ENCODE results near the gene FOXS1. TPM values are rescaled to one million over a fixed set of nuclear protein-coding genes. Genes with fewer than 3 reads are reported as not detected.

The FOXS1 gene
- total and polyA plus RNA-seq, 10 of the 15 experiments (the other 5 are each of a cell fraction or from before 2014, with no cell fraction given) = not detected

DNA sequence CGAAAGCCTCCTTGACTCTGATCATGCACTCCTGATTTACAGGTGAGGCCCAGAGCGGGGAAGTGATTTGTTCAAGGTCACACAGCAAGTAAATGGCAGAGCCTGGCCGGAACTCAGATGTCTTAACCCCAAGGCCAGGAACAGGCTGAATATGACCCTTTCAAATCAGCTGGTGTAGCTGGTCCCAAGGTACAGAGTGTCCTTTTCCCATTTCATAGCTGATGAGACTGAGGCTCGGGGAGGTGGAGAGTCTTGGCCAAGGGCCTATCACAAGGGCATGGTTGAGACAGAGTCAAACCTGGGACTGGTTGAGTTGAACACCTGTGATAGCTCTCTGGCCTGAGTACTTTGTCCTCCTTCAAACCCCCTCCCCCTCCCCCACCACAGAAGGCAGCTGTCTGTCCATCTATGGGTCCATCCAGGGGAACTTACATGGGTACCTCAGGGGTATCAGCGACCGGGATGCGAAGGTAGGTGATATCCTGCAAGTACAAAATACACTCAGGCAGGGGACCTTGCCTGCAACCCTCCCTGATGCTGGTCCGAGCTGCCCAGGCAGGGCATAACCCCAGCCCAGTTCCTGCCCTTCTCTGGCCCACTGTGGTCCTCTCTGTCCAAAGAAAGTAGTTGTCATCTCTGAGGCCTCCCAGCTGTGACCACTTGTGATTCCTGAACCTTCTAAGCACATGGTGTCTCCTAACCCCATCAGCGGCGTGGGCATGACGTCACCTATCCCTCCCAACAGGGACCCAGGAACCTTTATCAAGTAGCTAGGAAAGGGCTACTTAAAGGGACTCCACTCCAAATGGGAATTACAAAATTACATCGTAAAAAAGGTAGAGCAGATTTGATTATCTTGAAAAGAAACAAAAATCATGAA is 19.4 kb upstream of the FOXS1 start:
- DNase-seq (ENCODE audit: low read depth, low spot score) (no peak), ATAC-seq (no peak), FAIRE-seq (no peak)
- Histone ChIP-seq H3K9ac (ENCODE audit: control insufficient read depth, insufficient read depth, low read length) (no peak overlapping the region), H3K4me2 (ENCODE audit: control insufficient read depth, insufficient read depth) (no peak overlapping the region), H3K4me1 (ENCODE audit: control insufficient read depth, insufficient read depth, low read length) (peaks cover 10% of the 10 kb centered on the region), H3K27me3 (replicated peaks in 1 of 2; ENCODE audit: control insufficient read depth in 2 of 2, insufficient read depth in 2 of 2, low read length in 1 of 2) (peaks cover 6 to 15% of the 10 kb centered on the region in 2 experiments; a peak in 3 of 4 replicates), H3K79me2 (ENCODE audit: control insufficient read depth, insufficient read depth, low read length) (no peaks in the 10 kb centered on the region), H3K4me3 (no peak overlapping the region), H3K9me3 (replicated peaks; ENCODE audit: control insufficient read depth, insufficient read depth, low read length) (no peaks in the 10 kb centered on the region), H2AFZ (ENCODE audit: control insufficient read depth, low read depth, low read length) (no peak overlapping the region), H4K20me1 (ENCODE audit: control insufficient read depth, insufficient read depth) (no peaks in the 10 kb centered on the region), H3K36me3 (ENCODE audit: control insufficient read depth in 2 of 2, insufficient read depth in 2 of 2, low read length in 1 of 2) (no peaks in the 10 kb centered on the region), H3K27ac (ENCODE audit: control insufficient read depth, insufficient read depth) (no peak overlapping the region)
- in situ Hi-C loops (cut with MboI) (no loop called here), intact Hi-C loops (cut with micrococcal nuclease; ENCODE audit: unreplicated experiment) (no loop called here)
- TF ChIP-seq SMAD1 (IDR thresholded peaks at IDR 0.05; ENCODE audit: low read depth, partially characterized antibody) (no peak), CBX3 (IDR thresholded peaks at IDR 0.05; ENCODE audit: borderline replicate concordance, low read depth) (no peak), SP1 (IDR thresholded peaks at IDR 0.05; ENCODE audit: low read depth, low read length) (no peak), BACH1 (IDR thresholded peaks at IDR 0.05; ENCODE audit: borderline replicate concordance) (no peak), SREBF1 (IDR thresholded peaks at IDR 0.05; ENCODE audit: low read length) (no peak)
- 47% methylated on average over 12 of the region's 12 CpGs for WGBS (ENCODE audit: insufficient coverage, insufficient replicate concordance, low lambda C conversion rate, missing lambda C conversion rate)
- POLR2A ChIA-PET = interaction anchor here (0.6 kb wide), 2 partner anchors 59 to 76 kb away, joined by 5 to 7 read pairs; no protein-coding TSS in a partner anchor
- SMC1A ChIA-PET (ENCODE audit: uncharacterized antibody, unreplicated experiment) = interaction anchor here (0.7 to 1.7 kb wide), 2 partner anchors 10 to 87 kb away, joined by 4 to 7 read pairs; partner anchors contain the start of gene PDRG1
- BruUV-seq (replicated peaks) = no TSS peak
- RAD21 ChIA-PET (ENCODE audit: unreplicated experiment) = no interaction called here
- CTCF ChIA-PET = interaction anchor here (0.6 to 2.4 kb wide), 3 partner anchors 10 to 227 kb away, joined by 3 to 13 read pairs (median 4); partner anchors contain the start of gene PDRG1

Data from GM12878 (cell line).